GM12891 (cell line): ENCODE measurements around the gene HLCS.

Source experiments
- POLR2A ChIP-seq: IDR thresholded peaks from 2 replicates; pipeline ENCODE4 v1.6.1; 2011; ENCODE audit warnings: low read depth, low read length, control low read depth
- TAF1 ChIP-seq: IDR thresholded peaks from 2 replicates; pipeline ENCODE4 v1.6.1; 2011; ENCODE audit warnings: low read depth, low read length, control low read depth

DNA sequence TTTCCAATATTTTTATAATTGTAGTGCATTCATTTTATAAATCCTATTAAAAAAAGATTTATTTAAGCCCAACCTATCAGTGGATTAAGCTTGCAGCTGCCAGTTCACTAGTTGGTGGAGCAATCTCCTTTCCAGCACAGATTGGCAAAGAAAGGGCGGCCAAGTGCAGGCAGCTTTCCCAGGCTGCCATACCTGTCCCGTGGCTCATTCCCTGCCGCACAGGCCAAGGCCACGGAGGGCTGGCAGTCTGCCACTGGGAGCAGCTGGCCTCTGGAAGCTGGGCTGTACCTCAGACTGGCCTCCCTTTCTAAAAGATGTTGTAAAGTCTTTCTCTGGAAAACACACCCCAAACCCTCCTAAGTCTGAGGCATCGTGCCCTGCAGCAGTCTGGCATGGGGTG lies 193.4 kb downstream of the HLCS start:
- TF ChIP-seq POLR2A: no peak
- TF ChIP-seq TAF1: no peak
